HepG2 (cell line): ENCODE data around the gene STKLD1. TPM values are rescaled to one million over a fixed set of nuclear protein-coding genes. Genes with fewer than 3 reads are reported as not detected.
A peak's percentile ranks its signal among the peaks of the same experiment; 100 is the strongest.

ENCODE experiments used
- ARHGAP35 ChIP-seq: sonication (generic); formaldehyde crosslinking; IDR thresholded peaks from 2 replicates; pipeline ENCODE4 v1.9.0; 2022; ENCODE audit warnings: mild to moderate bottlenecking, inconsistent platforms, moderate library complexity, missing genetic modification reagents, borderline replicate concordance
- HNF4A ChIP-seq: sonication (generic); formaldehyde crosslinking; IDR thresholded peaks from 2 replicates; pipeline ENCODE4 v1.4.0; 2020; ENCODE audit warnings: missing genetic modification reagents
- MED1 ChIP-seq: sonication (generic); formaldehyde crosslinking; IDR thresholded peaks from 2 replicates; pipeline ENCODE4 v1.4.0; 2020; ENCODE audit warnings: missing genetic modification reagents
- MXD1 ChIP-seq: sonication (generic); formaldehyde crosslinking; IDR thresholded peaks from 2 replicates; pipeline ENCODE4 v1.4.0; 2020; ENCODE audit warnings: mild to moderate bottlenecking, missing genetic modification reagents
- MYC ChIP-seq: sonication (generic); formaldehyde crosslinking; IDR thresholded peaks from 2 replicates; pipeline ENCODE4 v1.9.0; 2021; ENCODE audit warnings: missing genetic modification reagents, borderline replicate concordance
- NFATC3 ChIP-seq: sonication (generic); formaldehyde crosslinking; IDR thresholded peaks from 2 replicates; pipeline ENCODE4 v1.5.1; 2020; ENCODE audit warnings: mild to moderate bottlenecking, missing genetic modification reagents
- NFKB2 ChIP-seq: sonication (generic); formaldehyde crosslinking; IDR thresholded peaks from 2 replicates; pipeline ENCODE4 v1.4.0; 2020; ENCODE audit warnings: missing genetic modification reagents, borderline replicate concordance
- TRAFD1 ChIP-seq: sonication (generic); formaldehyde crosslinking; IDR thresholded peaks from 2 replicates; pipeline ENCODE4 v1.5.1; 2020; ENCODE audit warnings: missing genetic modification reagents, mild to moderate bottlenecking, borderline replicate concordance
- ZFY ChIP-seq: sonication (generic); formaldehyde crosslinking; IDR thresholded peaks from 2 replicates; pipeline ENCODE4 v1.4.0; 2020; ENCODE audit warnings: missing genetic modification reagents
- ZNF558 ChIP-seq: sonication (generic); formaldehyde crosslinking; IDR thresholded peaks from 2 replicates; pipeline ENCODE4 v1.9.0; 2022; ENCODE audit warnings: mild to moderate bottlenecking, missing genetic modification reagents, borderline replicate concordance
- ZNF704 ChIP-seq: sonication (generic); formaldehyde crosslinking; IDR thresholded peaks from 2 replicates; pipeline ENCODE4 v1.8.1; 2023; ENCODE audit warnings: mild to moderate bottlenecking, inconsistent platforms, moderate library complexity, missing genetic modification reagents, borderline replicate concordance
- ZNF747 ChIP-seq: sonication (generic); formaldehyde crosslinking; IDR thresholded peaks from 2 replicates; pipeline ENCODE4 v1.8.1; 2023; ENCODE audit warnings: missing genetic modification reagents, mild to moderate bottlenecking, borderline replicate concordance
- polyA plus RNA-seq, 8 experiments: library from polyadenylated mRNA; depleted of rRNA in 3 of 8; stranded (reverse) in 7 of 8; unstranded in 1 of 8; fragments of >200 nt; fragmentation: Illumina TruSeq in 4 of 8; extraction: Trizol in 4 of 8; gene quantifications; 2 replicates each; pipeline versions ENCODE4 v1.2.1 to v1.2.3, GENCODE V29; 2011 to 2016; ENCODE audit warnings: low read depth in 4 of 8, missing spikeins in 1 of 8, mixed read lengths in 1 of 8; ENCODE audit not compliant: insufficient read depth in 1 of 8
- total RNA-seq, 5 experiments: library from RNA; depleted of rRNA; stranded (reverse); fragments of >200 nt; fragmentation: Illumina TruSeq; extraction: Trizol; gene quantifications; 2 replicates each; pipeline ENCODE4 v1.2.3, GENCODE V29; 2016; ENCODE audit warnings: low read depth in 1 of 5
- TF ChIP-seq, protein P1 (sequence below): sonication (generic); formaldehyde crosslinking; conservative IDR thresholded peaks from 2 replicates; pipeline ENCODE4 v1.8.0; 2022; ENCODE audit warnings: low read depth, missing genetic modification reagents
- TF ChIP-seq, protein P2 (sequence below): sonication (generic); formaldehyde crosslinking; IDR thresholded peaks from 2 replicates; pipeline ENCODE4 v1.8.1; 2023; ENCODE audit warnings: mild to moderate bottlenecking, missing genetic modification reagents, borderline replicate concordance
- TF ChIP-seq, protein P3 (sequence below): sonication (generic); formaldehyde crosslinking; conservative IDR thresholded peaks from 2 replicates; pipeline ENCODE4 v1.8.1; 2023; ENCODE audit warnings: missing genetic modification reagents
- TF ChIP-seq, protein P4 (sequence below): fragments of 450-650 bp; IDR thresholded peaks from 2 replicates; pipeline ENCODE4 v1.6.1; 2016
- TF ChIP-seq, protein P5 (sequence below): sonication (generic); formaldehyde crosslinking; IDR thresholded peaks from 2 replicates; pipeline ENCODE4 v1.5.1; 2020; ENCODE audit warnings: missing genetic modification reagents, mild to moderate bottlenecking, borderline replicate concordance

STKLD1 gene
- total and polyA plus RNA-seq, 2 of the 13 experiments (the other 11 are each of a cell fraction or from before 2014, with no cell fraction given) = 1.5 to 2.2 TPM

DNA sequence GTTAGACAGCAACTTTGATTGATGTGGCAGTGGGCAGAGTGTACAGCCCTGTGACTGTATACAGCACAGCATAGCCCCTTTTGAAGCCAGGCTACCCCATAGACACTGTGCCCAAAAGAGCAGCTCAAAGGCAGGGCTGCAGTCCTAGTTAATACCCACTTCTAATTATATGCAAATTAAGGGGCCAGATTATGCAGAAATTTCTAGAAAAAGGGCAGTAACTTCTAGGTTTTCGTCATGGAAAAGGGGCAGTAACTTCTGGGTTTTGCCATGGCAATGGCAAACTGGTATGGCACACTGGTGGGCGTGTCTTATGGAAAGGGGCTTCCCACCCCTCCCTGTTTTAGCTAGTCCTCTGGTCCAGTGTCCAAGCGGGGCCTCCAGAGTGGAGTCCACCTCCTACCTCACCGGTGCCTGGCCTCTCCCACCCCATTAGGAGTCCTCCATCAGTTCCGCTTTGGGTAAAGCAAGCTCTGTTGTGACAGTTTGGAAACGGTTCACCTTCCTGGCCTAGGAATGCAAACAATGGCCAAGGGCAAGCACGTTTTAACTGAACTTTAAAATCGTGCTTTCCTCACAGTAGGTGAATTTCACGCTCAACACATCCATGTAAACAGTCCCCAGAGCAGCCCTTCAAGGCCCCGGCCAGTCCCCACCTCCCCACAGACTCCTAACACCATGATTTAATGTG, 51.6 kb downstream of the STKLD1 start (continued):
- TF ChIP-seq, protein P1, sequence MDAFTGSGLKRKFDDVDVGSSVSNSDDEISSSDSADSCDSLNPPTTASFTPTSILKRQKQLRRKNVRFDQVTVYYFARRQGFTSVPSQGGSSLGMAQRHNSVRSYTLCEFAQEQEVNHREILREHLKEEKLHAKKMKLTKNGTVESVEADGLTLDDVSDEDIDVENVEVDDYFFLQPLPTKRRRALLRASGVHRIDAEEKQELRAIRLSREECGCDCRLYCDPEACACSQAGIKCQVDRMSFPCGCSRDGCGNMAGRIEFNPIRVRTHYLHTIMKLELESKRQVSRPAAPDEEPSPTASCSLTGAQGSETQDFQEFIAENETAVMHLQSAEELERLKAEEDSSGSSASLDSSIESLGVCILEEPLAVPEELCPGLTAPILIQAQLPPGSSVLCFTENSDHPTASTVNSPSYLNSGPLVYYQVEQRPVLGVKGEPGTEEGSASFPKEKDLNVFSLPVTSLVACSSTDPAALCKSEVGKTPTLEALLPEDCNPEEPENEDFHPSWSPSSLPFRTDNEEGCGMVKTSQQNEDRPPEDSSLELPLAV (CRISPR knock-in tag) = no peak
- TF ChIP-seq ZNF558 (CRISPR knock-in tag) (no peak), MXD1 (no peak), ZFY (CRISPR knock-in tag) (no peak; the same call in none of the 2 replicates), NFKB2 (CRISPR knock-in tag) (no peak), ARHGAP35 (CRISPR knock-in tag) (no peak), TRAFD1 (no peak), ZNF747 (CRISPR knock-in tag) (0 out of 2 replicates have a peak, but pooled peaks have one; percentile 38), MYC (CRISPR knock-in tag) (peak; percentile 46; the same call in 1 of the 2 replicates), MED1 (CRISPR knock-in tag) (0 out of 2 replicates have a peak, but pooled peaks have one; percentile 35), ZNF704 (no peak), NFATC3 (CRISPR knock-in tag) (no peak), HNF4A (peak; percentile 50)
- TF ChIP-seq, protein P2, sequence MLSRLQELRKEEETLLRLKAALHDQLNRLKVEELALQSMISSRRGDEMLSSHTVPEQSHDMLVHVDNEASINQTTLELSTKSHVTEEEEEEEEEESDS (CRISPR knock-in tag) = 0 out of 2 replicates have a peak, but pooled peaks have one; percentile 20
- TF ChIP-seq, protein P3, sequence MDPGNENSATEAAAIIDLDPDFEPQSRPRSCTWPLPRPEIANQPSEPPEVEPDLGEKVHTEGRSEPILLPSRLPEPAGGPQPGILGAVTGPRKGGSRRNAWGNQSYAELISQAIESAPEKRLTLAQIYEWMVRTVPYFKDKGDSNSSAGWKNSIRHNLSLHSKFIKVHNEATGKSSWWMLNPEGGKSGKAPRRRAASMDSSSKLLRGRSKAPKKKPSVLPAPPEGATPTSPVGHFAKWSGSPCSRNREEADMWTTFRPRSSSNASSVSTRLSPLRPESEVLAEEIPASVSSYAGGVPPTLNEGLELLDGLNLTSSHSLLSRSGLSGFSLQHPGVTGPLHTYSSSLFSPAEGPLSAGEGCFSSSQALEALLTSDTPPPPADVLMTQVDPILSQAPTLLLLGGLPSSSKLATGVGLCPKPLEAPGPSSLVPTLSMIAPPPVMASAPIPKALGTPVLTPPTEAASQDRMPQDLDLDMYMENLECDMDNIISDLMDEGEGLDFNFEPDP (CRISPR knock-in tag) = no peak
- TF ChIP-seq, protein P4, sequence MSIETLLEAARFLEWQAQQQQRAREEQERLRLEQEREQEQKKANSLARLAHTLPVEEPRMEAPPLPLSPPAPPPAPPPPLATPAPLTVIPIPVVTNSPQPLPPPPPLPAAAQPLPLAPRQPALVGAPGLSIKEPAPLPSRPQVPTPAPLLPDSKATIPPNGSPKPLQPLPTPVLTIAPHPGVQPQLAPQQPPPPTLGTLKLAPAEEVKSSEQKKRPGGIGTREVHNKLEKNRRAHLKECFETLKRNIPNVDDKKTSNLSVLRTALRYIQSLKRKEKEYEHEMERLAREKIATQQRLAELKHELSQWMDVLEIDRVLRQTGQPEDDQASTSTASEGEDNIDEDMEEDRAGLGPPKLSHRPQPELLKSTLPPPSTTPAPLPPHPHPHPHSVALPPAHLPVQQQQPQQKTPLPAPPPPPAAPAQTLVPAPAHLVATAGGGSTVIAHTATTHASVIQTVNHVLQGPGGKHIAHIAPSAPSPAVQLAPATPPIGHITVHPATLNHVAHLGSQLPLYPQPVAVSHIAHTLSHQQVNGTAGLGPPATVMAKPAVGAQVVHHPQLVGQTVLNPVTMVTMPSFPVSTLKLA = no peak
- TF ChIP-seq, protein P5, sequence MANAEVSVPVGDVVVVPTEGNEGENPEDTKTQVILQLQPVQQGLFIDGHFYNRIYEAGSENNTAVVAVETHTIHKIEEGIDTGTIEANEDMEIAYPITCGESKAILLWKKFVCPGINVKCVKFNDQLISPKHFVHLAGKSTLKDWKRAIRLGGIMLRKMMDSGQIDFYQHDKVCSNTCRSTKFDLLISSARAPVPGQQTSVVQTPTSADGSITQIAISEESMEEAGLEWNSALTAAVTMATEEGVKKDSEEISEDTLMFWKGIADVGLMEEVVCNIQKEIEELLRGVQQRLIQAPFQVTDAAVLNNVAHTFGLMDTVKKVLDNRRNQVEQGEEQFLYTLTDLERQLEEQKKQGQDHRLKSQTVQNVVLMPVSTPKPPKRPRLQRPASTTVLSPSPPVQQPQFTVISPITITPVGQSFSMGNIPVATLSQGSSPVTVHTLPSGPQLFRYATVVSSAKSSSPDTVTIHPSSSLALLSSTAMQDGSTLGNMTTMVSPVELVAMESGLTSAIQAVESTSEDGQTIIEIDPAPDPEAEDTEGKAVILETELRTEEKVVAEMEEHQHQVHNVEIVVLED (CRISPR knock-in tag) = no peak
